Measurements from ENCODE around the gene MBD1. TPM values are rescaled to one million over a fixed set of nuclear protein-coding genes. Genes with fewer than 3 reads are reported as not detected.

Gene MBD1
- total and polyA plus RNA-seq, 2 of the 13 experiments (the other 11 are each of a cell fraction or from before 2014, with no cell fraction given): 25.5 to 28.6 TPM

- TF ChIP-seq, protein P1, sequence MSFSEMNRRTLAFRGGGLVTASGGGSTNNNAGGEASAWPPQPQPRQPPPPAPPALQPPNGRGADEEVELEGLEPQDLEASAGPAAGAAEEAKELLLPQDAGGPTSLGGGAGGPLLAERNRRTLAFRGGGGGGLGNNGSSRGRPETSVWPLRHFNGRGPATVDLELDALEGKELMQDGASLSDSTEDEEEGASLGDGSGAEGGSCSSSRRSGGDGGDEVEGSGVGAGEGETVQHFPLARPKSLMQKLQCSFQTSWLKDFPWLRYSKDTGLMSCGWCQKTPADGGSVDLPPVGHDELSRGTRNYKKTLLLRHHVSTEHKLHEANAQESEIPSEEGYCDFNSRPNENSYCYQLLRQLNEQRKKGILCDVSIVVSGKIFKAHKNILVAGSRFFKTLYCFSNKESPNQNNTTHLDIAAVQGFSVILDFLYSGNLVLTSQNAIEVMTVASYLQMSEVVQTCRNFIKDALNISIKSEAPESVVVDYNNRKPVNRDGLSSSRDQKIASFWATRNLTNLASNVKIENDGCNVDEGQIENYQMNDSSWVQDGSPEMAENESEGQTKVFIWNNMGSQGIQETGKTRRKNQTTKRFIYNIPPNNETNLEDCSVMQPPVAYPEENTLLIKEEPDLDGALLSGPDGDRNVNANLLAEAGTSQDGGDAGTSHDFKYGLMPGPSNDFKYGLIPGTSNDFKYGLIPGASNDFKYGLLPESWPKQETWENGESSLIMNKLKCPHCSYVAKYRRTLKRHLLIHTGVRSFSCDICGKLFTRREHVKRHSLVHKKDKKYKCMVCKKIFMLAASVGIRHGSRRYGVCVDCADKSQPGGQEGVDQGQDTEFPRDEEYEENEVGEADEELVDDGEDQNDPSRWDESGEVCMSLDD (CRISPR knock-in tag; IDR thresholded peaks at IDR 0.05; ENCODE audit: borderline replicate concordance): no peak
- TF ChIP-seq MAFK (conservative IDR thresholded peaks at IDR 0.05 in 1 of 2, IDR thresholded peaks at IDR 0.05 in 1 of 2; ENCODE audit: low read length in 2 of 2): no peak
- no peak for TF ChIP-seq ZNF354B (CRISPR knock-in tag; IDR thresholded peaks at IDR 0.05)
- no peak for TF ChIP-seq ZNF549 (CRISPR knock-in tag; IDR thresholded peaks at IDR 0.05)
- TF ChIP-seq TBX3 (IDR thresholded peaks at IDR 0.05; ENCODE audit: borderline replicate concordance): peak; percentile 47; the same call in 1 of the 2 replicates
- peak; percentile 41 for TF ChIP-seq ZNF777 (CRISPR knock-in tag; IDR thresholded peaks at IDR 0.05)
- TF ChIP-seq, protein P2, sequence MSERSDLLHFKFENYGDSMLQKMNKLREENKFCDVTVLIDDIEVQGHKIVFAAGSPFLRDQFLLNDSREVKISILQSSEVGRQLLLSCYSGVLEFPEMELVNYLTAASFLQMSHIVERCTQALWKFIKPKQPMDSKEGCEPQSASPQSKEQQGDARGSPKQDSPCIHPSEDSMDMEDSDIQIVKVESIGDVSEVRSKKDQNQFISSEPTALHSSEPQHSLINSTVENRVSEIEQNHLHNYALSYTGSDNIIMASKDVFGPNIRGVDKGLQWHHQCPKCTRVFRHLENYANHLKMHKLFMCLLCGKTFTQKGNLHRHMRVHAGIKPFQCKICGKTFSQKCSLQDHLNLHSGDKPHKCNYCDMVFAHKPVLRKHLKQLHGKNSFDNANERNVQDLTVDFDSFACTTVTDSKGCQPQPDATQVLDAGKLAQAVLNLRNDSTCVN (CRISPR knock-in tag; IDR thresholded peaks at IDR 0.05; ENCODE audit: borderline replicate concordance): 0 out of 2 replicates have a peak, but pooled peaks have one; percentile 19
- TF ChIP-seq, protein P3, sequence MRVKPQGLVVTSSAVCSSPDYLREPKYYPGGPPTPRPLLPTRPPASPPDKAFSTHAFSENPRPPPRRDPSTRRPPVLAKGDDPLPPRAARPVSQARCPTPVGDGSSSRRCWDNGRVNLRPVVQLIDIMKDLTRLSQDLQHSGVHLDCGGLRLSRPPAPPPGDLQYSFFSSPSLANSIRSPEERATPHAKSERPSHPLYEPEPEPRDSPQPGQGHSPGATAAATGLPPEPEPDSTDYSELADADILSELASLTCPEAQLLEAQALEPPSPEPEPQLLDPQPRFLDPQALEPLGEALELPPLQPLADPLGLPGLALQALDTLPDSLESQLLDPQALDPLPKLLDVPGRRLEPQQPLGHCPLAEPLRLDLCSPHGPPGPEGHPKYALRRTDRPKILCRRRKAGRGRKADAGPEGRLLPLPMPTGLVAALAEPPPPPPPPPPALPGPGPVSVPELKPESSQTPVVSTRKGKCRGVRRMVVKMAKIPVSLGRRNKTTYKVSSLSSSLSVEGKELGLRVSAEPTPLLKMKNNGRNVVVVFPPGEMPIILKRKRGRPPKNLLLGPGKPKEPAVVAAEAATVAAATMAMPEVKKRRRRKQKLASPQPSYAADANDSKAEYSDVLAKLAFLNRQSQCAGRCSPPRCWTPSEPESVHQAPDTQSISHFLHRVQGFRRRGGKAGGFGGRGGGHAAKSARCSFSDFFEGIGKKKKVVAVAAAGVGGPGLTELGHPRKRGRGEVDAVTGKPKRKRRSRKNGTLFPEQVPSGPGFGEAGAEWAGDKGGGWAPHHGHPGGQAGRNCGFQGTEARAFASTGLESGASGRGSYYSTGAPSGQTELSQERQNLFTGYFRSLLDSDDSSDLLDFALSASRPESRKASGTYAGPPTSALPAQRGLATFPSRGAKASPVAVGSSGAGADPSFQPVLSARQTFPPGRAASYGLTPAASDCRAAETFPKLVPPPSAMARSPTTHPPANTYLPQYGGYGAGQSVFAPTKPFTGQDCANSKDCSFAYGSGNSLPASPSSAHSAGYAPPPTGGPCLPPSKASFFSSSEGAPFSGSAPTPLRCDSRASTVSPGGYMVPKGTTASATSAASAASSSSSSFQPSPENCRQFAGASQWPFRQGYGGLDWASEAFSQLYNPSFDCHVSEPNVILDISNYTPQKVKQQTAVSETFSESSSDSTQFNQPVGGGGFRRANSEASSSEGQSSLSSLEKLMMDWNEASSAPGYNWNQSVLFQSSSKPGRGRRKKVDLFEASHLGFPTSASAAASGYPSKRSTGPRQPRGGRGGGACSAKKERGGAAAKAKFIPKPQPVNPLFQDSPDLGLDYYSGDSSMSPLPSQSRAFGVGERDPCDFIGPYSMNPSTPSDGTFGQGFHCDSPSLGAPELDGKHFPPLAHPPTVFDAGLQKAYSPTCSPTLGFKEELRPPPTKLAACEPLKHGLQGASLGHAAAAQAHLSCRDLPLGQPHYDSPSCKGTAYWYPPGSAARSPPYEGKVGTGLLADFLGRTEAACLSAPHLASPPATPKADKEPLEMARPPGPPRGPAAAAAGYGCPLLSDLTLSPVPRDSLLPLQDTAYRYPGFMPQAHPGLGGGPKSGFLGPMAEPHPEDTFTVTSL (CRISPR knock-in tag; IDR thresholded peaks at IDR 0.05; ENCODE audit: borderline replicate concordance): 0 out of 2 replicates have a peak, but pooled peaks have one; percentile 33
- TF ChIP-seq, protein P4, sequence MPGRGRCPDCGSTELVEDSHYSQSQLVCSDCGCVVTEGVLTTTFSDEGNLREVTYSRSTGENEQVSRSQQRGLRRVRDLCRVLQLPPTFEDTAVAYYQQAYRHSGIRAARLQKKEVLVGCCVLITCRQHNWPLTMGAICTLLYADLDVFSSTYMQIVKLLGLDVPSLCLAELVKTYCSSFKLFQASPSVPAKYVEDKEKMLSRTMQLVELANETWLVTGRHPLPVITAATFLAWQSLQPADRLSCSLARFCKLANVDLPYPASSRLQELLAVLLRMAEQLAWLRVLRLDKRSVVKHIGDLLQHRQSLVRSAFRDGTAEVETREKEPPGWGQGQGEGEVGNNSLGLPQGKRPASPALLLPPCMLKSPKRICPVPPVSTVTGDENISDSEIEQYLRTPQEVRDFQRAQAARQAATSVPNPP (CRISPR knock-in tag; IDR thresholded peaks at IDR 0.05): 0 out of 2 replicates have a peak, but pooled peaks have one; percentile 47
- 0 out of 2 replicates have a peak, but pooled peaks have one; percentile 19 for TF ChIP-seq ZNF124 (CRISPR knock-in tag; IDR thresholded peaks at IDR 0.05)
- peak; percentile 95 for TF ChIP-seq RBFOX2 (IDR thresholded peaks at IDR 0.05; ENCODE audit: low read depth, low read length)
- peak; percentile 30; the same call in 1 of the 2 replicates for TF ChIP-seq DNMT1 (CRISPR knock-in tag; IDR thresholded peaks at IDR 0.05)
- no peak for TF ChIP-seq ZNF713 (CRISPR knock-in tag; IDR thresholded peaks at IDR 0.05)
- TF ChIP-seq ZNF383 (CRISPR knock-in tag; IDR thresholded peaks at IDR 0.05; ENCODE audit: borderline replicate concordance): no peak
- TF ChIP-seq POLR2AphosphoS2 (IDR thresholded peaks at IDR 0.05; ENCODE audit: low read depth, low read length): no peak
- no peak for TF ChIP-seq ZNF138 (CRISPR knock-in tag; IDR thresholded peaks at IDR 0.05; ENCODE audit: low read depth)
- TF ChIP-seq ELF1 (CRISPR knock-in tag; IDR thresholded peaks at IDR 0.05): peak; percentile 95
- 0 out of 2 replicates have a peak, but pooled peaks have one; percentile 55 for TF ChIP-seq ZNF33B (CRISPR knock-in tag; IDR thresholded peaks at IDR 0.05)
- TF ChIP-seq ZNF180 (CRISPR knock-in tag; IDR thresholded peaks at IDR 0.05; ENCODE audit: borderline replicate concordance, low read depth): 0 out of 2 replicates have a peak, but pooled peaks have one; percentile 53
Observed at GRCh38 chr18:50281295-50281971, at the start of gene MBD1 (continued).

All from HepG2 (cell line).